HEK293T (cell line): ENCODE data around the gene ALK.

Experiments used
- CTCF ChIA-PET: fragments of 350-600 bp; formaldehyde crosslinking; extraction: SDS; loops from one replicate; lab custom pipeline; 2021; ENCODE audit warnings: antibody characterized with exemption, inconsistent platforms; lab: Yijun Ruan, JAX
- POLR2A ChIA-PET: fragments of 350-600 bp; formaldehyde crosslinking; extraction: SDS; loops from one replicate; lab custom pipeline; 2020; ENCODE audit warnings: antibody characterized with exemption, inconsistent platforms; lab: Yijun Ruan, JAX
- DNase-seq: peaks from one replicate; pipeline ENCODE4 v3.0.0; 2012; ENCODE audit warnings: mixed read lengths; ENCODE audit errors: extremely low spot score
- ARNT ChIP-seq: fragments of 450-650 bp; IDR thresholded peaks from 2 replicates; pipeline ENCODE4 v1.6.1; 2017; ENCODE audit warnings: mild to moderate bottlenecking
- BHLHE40 ChIP-seq: fragments of 450-650 bp; IDR thresholded peaks from 2 replicates; pipeline ENCODE4 v1.6.1; 2016; ENCODE audit warnings: mild to moderate bottlenecking, moderate library complexity, borderline replicate concordance
- CTBP1 ChIP-seq: fragments of 450-650 bp; IDR thresholded peaks from 2 replicates; pipeline ENCODE4 v1.6.1; 2016; ENCODE audit warnings: borderline replicate concordance
- ELF4 ChIP-seq: fragments of 450-650 bp; IDR thresholded peaks from 2 replicates; pipeline ENCODE4 v1.6.1; 2017; ENCODE audit warnings: antibody characterized with exemption
- FOXA1 ChIP-seq: fragments of 450-650 bp; IDR thresholded peaks from 2 replicates; pipeline ENCODE4 v1.6.1; 2016; ENCODE audit warnings: mild to moderate bottlenecking
- FOXK2 ChIP-seq: fragments of 450-650 bp; IDR thresholded peaks from 2 replicates; pipeline ENCODE4 v1.6.1; 2016; ENCODE audit warnings: mild to moderate bottlenecking
- FOXM1 ChIP-seq: fragments of 450-650 bp; IDR thresholded peaks from 2 replicates; pipeline ENCODE4 v1.6.1; 2017; ENCODE audit warnings: mild to moderate bottlenecking, borderline replicate concordance
- HDGF ChIP-seq: fragments of 450-650 bp; IDR thresholded peaks from 2 replicates; pipeline ENCODE4 v1.6.1; 2017; ENCODE audit warnings: antibody characterized with exemption, borderline replicate concordance
- L3MBTL2 ChIP-seq: fragments of 450-650 bp; conservative IDR thresholded peaks from 2 replicates; pipeline ENCODE4 v1.6.1; 2016; ENCODE audit warnings: mild to moderate bottlenecking
- LEF1 ChIP-seq: fragments of 450-650 bp; IDR thresholded peaks from 2 replicates; pipeline ENCODE4 v1.6.1; 2017; ENCODE audit warnings: mild to moderate bottlenecking, borderline replicate concordance
- NFRKB ChIP-seq: fragments of 450-650 bp; IDR thresholded peaks from 2 replicates; pipeline ENCODE4 v1.6.1; 2016; ENCODE audit warnings: mild to moderate bottlenecking, moderate library complexity
- SP1 ChIP-seq: fragments of 450-650 bp; IDR thresholded peaks from 2 replicates; pipeline ENCODE4 v1.6.1; 2017
- SUZ12 ChIP-seq: fragments of 450-650 bp; IDR thresholded peaks from 2 replicates; pipeline ENCODE4 v1.6.1; 2016; ENCODE audit warnings: mild to moderate bottlenecking
- TARDBP ChIP-seq: fragments of 450-650 bp; IDR thresholded peaks from 2 replicates; pipeline ENCODE4 v1.6.1; 2016
- ZNF384 ChIP-seq: fragments of 450-650 bp; IDR thresholded peaks from 2 replicates; pipeline ENCODE4 v1.6.1; 2016
- TF ChIP-seq, protein P1 (sequence below): fragments of 450-650 bp; IDR thresholded peaks from 2 replicates; pipeline ENCODE4 v1.6.1; 2016

ALK gene

DNA sequence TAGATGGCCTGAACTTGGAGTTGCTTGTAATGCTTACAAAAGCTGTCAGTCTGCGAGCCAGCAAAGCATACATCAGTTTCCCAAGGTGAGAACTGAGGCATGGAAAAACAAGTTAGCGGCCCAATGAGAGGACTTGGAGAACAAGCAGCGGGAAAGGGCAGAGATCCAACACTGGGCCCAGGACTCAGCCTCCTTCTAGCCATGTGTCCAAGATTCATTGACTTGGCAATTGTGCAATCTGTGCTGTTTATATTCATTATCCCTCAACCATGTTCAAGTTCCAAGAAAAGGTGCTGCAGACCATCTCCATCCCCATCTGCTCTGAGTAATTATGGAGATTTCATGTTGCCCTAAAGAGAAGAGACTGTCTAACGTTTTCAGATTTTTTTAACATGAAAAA is 187.4 kb downstream of the ALK start:
- ChIA-PET POLR2A (no interaction called here), CTCF (no interaction called here)
- no peak for DNase-seq

DNA sequence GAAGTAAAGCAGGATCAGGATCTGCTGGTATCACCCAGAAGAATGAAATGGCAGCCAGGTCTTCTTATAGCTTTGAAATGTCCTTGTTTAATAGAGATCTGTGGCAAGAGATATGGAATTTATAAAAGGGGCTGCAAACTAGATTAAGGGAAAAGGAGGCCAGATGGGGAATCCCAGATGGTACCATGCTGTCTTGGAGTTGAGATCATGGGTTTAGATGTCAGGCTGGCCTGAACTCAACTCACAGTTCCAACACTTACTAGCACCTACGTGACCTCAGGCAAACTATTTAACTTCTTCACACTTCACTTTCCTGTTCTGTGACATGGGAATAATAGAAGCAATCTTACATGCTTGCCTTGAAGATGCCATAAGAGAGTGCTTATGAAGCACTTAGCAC is 188.2 kb downstream of the ALK start:
- POLR2A ChIA-PET, result no interaction called here
- no peak for DNase-seq
- CTCF ChIA-PET, result no interaction called here
- TF ChIP-seq HDGF (no peak), CTBP1 (no peak), ARNT (no peak), FOXA1 (no peak), LEF1 (no peak), TARDBP (no peak), BHLHE40 (no peak), ELF4 (no peak), FOXM1 (no peak)
- TF ChIP-seq, protein P1, sequence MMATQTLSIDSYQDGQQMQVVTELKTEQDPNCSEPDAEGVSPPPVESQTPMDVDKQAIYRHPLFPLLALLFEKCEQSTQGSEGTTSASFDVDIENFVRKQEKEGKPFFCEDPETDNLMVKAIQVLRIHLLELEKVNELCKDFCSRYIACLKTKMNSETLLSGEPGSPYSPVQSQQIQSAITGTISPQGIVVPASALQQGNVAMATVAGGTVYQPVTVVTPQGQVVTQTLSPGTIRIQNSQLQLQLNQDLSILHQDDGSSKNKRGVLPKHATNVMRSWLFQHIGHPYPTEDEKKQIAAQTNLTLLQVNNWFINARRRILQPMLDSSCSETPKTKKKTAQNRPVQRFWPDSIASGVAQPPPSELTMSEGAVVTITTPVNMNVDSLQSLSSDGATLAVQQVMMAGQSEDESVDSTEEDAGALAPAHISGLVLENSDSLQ, result no peak

More for the DNA sequence above, 187.4 kb downstream of the ALK start:
- TF ChIP-seq CTBP1 (no peak), LEF1 (no peak), FOXM1 (no peak), ELF4 (no peak), FOXA1 (no peak), SUZ12 (no peak), NFRKB (no peak), L3MBTL2 (no peak), SP1 (no peak), ARNT (no peak), BHLHE40 (no peak), FOXK2 (no peak), HDGF (no peak), ZNF384 (no peak), TARDBP (no peak)
- TF ChIP-seq, protein P1, result no peak

DNA sequence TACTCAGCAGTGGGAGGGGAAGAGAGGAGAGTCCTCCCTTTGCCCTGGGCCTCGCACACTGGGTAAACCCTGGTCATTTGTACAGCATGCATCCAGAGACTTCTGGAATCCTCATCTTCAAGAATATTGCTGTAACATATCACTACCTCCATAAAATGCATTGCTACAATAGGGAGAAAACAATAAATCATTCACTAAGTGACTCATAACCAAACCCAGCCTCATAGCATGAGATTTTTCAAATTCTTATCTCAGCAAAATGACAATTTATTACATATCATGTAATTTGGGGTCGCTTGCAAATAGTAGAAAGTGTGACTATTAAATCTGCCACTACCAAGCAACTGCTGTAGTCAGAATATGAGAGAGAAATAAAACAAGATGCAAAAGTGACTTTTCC is 189.4 kb downstream of the ALK start:
- POLR2A ChIA-PET, result no interaction called here
- CTCF ChIA-PET, result no interaction called here
- DNase-seq, result no peak
- TF ChIP-seq L3MBTL2 (no peak), SP1 (no peak), ELF4 (no peak), LEF1 (no peak), FOXA1 (no peak), TARDBP (no peak), BHLHE40 (no peak), CTBP1 (no peak), ZNF384 (no peak), FOXK2 (no peak), NFRKB (no peak), FOXM1 (no peak), ARNT (no peak), HDGF (no peak)
- TF ChIP-seq, protein P1, result no peak

DNA sequence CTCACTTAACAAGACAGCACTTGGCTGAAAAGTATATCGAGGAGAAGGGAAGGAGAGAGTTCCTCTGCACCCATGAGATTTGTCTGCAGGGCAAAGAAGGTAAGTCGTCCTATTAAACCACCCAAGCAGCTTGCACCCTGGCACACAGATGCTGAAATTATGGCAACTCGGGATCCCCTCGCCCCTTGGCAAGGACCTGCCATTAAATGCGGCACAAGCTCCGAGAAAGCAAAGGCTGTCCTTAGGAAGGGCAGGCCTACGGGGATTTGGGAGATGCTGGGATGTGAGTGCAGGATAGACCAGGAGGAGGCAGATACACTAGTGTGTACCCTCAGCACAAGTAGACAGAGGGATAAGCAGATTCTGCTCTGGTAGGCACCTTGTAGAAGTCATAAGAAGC is 191.5 kb downstream of the ALK start:
- TF ChIP-seq NFRKB (no peak), L3MBTL2 (no peak), ARNT (no peak), HDGF (no peak), FOXA1 (no peak), FOXK2 (no peak), TARDBP (no peak), CTBP1 (no peak), LEF1 (no peak), FOXM1 (no peak), ZNF384 (no peak), SP1 (no peak), SUZ12 (no peak), BHLHE40 (no peak), ELF4 (no peak)
- TF ChIP-seq, protein P1, result no peak
- ChIA-PET CTCF (no interaction called here), POLR2A (no interaction called here)
- DNase-seq, result no peak

DNA sequence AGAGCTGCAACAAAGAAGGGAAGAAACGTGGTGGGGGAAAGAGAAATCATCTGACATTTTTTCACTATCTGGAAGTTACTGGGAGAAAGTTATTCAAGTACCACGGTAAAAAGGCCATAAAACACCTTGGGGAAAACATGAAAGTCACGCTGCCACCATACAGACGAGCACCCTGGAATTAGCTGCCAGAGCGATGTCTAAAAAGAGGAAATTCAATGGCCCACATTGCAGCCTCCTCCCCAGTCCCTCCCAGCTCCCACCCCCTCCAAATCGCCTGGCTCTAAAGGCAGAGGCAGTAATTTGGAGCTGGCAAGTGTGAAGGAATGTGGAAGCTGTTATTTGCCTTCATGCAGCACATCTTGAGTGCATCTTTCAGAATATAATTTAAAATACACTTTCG is 192.0 kb downstream of the ALK start:
- POLR2A ChIA-PET, result no interaction called here
- CTCF ChIA-PET, result no interaction called here
- TF ChIP-seq, protein P1, result no peak
- TF ChIP-seq HDGF (no peak), CTBP1 (no peak), SUZ12 (no peak), ZNF384 (no peak), ELF4 (no peak), ARNT (no peak), LEF1 (no peak), BHLHE40 (no peak), FOXM1 (no peak), FOXA1 (no peak), SP1 (no peak)
- no peak for DNase-seq
